Left lobe of liver (tissue), 2 donors: ENCODE data around the gene FNDC3B. TPM values are rescaled to one million over a fixed set of nuclear protein-coding genes. Genes with fewer than 3 reads are reported as not detected.
A peak's percentile ranks its signal among the peaks of the same experiment; 100 is the strongest.

Experiments
- ATAC-seq: fragments of 200-7000 bp; cut with Tn5 transposase; one replicate; pipeline ENCODE4 v1.9.1; 2020; ENCODE audit warnings: mild to moderate bottlenecking, moderate library complexity
- DNase-seq: peaks from one replicate; pipeline ENCODE4 v3.0.0-alpha.2; 2020; ENCODE audit warnings: low spot score
- total RNA-seq: library from RNA; stranded (reverse); gene quantifications from one replicate; pipeline ENCODE4 v1.2.1, GENCODE V29; 2021
- donor health status: DM: no; HTN: no; CAD: no; lungs with moderate emphysema.
- donor health status: DM: no; HTN: yes; CAD: no.

The FNDC3B gene
- total RNA-seq, 1 donor from 2014 or later = 44.6 TPM

DNA sequence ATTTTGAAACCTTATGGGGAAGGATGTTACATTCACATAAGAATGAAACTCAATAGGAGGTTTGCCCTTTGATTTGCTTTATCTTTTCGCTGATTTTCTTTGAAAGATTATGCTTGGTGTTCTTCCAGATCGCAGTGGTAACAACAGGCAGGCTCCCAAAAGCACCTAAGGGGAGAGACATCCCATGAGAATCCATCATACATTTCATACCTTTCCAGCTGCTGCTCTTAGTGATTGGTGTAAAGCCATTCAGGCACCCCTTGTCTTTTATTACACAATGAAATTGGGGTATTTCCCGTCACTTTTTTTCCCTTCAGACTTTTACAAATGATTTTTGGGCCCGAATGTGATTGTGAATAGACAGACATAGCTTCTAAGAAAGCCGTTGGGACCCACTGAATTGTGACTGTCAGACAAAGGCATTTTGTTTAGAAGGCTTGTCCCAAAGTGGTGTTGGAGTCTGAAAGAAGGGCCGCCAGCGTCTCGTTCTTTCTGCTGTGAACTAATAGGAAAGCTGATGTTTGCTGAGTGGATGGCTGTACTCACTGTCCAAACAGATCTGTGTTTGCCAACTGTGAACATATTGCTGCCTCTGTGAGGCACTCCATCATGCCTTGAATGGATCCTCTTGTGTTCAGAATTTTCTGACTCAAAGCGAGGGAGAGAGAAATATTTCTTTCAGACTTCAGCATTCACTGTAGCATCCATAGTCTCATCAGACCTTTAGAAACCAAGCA is 164.3 kb downstream of the FNDC3B start:
- ATAC-seq = peak; percentile 92

DNA sequence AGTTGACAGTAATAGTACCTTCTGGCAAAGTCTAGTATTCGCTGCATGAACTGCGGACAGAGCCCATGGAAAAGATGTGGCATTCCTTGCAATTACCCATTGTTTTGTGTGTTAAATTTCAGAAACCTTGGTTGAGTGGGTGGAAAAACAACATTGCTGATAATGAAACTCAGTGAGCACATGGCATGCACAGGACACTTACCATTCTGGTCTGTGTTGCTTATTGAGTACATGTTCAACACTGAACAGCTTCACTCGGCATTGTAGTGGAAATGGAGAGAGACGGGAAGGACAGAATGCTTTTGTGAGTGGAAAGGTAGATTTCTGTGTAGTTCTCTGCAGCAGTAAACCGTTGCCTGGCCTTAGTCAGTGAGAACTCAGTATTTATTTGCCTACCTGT is 165.3 kb downstream of the FNDC3B start:
- ATAC-seq = no peak
- no peak for DNase-seq

More for the DNA sequence above, 164.3 kb downstream of the FNDC3B start:
- DNase-seq = peak; percentile 56

DNA sequence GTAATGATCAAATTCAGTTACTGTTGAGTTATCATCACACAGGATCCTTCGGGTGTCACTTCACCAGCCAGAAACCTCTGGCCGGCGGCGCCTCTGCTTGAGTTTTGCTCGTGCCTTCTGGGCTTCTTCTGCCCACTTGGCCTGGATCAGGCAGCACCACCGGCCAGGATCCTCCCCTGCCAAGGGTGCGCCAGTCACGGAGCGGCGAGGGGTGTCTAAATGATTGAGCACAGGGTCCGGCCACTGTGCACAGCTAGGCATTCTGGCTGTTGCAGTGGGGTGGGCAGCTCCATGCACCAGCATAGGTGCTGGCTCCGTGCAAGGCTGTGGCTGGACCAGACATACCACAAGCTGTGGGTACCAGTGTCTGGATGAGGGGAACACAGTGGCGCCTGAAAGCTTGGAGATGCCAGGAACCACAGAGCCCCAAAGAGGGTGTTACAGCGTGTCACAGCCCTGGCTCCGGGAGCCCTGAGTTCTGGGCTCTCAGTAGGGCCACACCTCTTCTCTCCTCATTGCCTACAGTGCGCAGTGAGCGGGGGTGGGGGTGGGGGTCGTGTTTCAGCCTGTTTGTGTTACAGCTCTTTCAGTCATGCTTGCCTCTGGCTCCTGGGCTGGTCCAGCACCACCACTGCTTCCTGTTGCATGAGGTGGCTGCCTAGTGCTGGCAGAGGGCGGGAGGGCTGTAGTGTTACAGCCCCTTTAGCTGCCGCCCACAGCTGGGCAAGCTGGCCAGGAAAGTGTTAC is 169.4 kb downstream of the FNDC3B start:
- ATAC-seq (no peak), DNase-seq (no peak)

DNA sequence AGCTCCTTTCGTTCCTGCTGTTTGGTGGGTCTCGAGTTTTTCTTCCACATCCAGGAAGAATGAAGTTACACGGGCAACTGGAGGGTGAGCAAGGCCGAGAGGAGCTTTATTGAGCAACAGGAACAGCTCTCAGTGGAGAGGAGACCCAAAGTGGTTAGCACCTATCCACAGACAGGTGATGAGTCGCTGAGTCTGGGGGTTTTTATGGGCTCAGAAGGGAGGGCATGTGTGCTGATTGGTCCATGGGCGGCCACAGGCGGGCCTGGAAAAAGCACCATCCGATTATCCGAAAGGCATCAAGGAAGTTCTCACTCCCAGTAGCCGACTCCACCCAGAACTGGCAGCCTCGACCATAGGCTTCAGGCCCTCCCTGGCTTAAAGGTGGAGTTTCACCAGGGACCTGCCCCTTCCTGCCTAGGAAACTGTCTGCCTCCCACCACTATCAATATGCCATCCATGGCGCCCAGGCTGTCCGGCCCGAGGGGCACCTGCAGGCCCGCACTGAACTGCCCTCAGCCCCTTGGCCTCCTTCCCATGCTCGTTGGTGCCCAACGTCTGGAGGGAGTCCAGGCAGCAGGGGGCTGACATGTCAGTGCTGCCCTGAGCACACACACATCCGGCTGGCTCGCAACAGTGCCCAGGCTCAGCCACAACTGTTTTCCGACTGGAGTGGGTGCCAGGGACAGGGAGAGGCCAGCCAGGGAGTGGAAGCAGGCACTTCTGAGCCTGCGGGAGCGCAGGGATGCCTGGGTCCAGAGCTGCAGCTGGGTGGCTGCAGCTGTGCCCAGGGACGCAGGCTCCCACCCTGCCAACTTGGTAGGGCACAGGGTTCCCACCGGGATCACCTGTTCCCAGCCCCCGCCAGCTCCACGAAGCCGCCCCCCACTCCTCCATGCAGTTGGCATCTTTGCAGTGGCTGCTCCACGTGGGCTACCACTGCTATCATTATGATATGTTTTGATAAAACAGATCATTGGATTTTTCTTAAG is 170.2 kb downstream of the FNDC3B start:
- peak; percentile 92 for ATAC-seq
- peak; percentile 74 for DNase-seq

DNA sequence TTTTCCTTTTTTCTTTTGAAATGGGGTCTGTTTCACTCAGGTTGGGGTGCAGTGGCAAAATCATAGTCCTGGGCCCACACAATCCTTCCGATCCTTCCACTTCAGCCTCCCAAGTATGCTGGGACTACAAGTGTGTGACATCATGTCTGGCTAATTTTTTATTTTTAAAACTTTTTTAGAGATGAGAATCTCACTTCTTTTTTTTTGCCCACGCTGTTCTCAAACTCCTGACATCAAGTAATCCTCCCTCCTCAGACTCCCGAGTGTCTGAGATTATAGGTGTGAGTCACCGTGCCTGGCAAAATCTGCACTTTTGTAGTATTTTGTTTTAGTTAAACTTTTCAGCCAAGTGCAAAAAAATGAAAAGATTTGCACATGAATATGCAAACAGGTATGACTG is 171.0 kb downstream of the FNDC3B start:
- ATAC-seq = no peak
- no peak for DNase-seq

DNA sequence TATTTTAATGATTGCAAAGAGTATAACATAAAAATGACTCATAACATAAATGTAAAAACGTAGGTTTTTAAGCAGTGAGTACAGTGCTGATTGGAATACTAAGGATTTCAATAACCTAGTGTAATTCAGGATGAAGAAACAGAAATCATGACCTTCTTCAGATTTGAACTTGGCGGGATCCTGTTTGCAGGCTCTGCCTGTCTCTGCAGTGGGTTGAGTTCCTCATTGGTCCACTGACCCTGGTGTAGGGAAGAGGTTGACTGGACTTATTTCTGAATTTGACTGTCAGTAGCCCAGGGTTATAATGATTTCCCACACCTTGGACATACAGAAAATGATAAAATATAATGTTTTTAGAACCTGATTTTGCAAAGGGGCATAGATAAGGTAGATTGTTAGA is 171.7 kb downstream of the FNDC3B start:
- DNase-seq = no peak
- ATAC-seq = no peak

DNA sequence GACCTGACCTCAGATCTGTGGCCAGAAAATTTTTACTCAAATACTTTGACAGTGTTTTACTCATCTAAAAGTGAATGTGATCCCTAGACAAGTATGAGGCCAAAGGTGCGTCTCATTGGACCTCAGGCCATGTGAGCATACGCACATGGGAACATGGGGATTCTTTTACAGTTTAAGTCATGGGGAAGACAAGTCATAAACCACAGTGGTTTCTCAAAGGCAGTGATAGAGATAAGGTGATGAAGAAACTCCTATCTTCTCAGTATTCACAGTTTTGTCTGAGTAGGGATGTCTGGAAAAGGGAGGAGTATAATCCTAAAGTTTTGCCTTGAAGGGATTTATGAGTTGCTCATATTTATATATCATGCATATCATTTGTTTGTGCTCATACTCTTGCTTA is 173.8 kb downstream of the FNDC3B start:
- DNase-seq (no peak), ATAC-seq (no peak)

DNA sequence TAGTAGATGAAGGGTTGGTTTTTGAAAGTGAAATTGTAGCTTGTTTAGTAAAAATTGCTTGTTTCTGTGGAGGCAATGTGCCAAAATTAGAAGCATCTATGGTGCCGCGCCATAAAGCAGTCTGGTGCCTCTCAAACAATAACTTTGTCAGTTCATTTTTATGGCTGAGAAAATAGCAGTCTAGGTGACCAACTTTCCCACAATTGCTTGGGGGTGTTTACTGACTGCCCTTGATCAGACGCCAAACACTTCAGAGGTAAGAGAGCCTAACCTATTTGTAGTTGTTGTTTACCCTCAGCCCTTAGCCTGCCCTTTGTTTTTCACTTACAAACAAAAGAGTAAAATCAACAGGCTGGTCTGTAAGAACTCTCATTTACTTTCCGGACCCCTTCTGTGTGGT is 174.5 kb downstream of the FNDC3B start:
- ATAC-seq (no peak), DNase-seq (no peak)

DNA sequence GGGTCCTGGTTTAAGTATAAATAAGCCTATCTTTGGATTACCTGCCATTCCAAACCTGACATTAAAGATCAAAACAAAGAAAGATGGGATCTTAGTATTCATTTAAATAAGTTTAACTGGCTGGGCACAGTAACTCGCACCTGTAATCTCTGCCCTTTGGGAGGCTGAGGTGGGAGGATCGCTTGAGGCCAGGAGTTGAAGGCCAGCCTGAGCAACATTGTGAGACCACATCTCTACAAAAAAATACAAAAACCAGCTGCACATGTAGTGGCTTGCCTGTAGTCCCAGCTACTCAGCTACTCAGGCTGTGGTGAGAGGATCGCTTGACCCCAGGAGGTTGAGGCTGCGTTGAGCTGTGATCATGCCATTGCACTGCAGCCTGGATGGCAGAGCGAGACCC is 176.9 kb downstream of the FNDC3B start:
- DNase-seq (no peak), ATAC-seq (no peak)

DNA sequence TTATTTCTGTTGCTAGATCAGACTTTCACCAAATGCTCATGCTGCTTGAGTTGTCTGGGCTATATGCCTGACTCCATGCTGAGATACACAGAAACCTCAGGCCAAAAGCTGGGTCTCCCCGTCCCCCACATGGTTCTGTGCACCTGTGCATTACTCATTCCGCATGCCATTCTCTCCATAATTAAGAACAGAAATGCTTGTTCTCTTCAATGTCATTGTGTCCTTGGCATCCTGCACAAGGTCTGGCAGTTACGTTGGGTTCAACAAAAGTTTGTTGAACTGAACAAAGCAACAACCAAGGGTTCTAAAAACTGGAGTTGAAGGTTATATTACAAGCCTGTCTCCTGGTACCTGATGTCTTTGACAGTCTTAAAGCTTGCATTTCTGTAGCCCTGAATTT is 177.5 kb downstream of the FNDC3B start:
- ATAC-seq = no peak
- DNase-seq = no peak

DNA sequence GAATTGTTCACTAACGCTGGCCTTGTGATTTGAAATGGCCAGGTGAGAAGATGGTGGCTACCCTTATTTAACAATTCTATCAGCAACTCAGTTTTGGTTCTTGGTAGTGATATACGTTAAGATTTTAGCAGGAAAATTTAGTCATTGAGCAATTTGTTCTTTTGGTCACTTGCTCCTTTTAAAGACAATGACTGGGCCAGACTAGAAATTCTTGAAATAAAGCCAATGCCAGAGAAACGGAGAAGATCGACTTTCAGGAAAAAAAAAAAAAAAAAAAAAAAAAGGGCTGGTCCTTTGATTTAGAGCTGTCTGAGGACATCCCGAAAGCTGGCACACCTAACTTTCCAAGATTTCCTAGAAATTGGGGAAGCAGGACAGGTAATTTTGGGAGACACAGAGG is 178.5 kb downstream of the FNDC3B start:
- ATAC-seq (peak; percentile 16), DNase-seq (no peak)

DNA sequence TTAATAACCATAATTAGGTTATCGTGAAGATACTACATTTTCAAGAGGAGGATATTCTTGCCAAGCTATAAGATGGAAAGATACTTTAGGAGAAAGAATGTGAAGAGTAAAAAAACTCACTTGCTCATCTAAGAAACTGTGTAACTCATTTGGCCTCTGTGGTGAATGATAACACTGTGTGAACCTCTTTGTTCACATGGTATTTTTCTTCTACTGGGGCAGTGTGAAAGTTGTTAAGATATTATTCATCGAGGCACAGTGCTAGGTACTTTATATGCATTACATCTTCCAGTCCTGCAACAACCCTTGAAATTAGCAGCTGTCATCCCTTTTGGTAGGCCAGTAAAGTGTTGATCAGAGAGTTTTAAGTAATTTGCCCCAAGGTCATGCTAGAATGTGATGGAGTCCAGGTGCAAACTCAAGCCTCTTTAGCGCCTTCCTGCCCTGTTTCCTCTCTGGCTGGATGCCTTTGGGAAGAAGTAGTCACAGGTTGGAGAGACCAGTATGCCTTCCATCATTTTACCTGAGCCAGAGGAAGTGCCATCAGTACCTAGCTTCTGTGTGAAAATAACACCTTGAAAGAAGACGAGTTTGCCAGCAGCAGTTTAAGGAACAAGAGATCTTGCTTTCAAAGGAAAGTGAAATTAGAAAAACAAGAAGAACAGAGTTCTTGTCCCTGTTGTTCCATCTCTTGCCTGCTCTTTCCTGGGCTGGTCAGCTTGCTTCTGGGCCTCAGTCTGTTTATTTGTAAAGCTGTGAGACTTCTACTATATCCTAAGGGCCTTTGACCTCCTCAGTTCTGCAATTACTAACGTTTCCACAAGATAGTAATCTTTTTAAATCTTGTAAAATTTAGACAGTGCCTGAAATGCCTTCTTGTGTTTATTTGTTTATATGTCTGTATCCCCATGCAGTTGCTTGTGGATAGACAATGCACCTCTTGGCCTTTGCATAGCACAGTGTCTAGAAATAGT is 179.3 kb downstream of the FNDC3B start:
- peak; percentile 40 for ATAC-seq
- DNase-seq = no peak

DNA sequence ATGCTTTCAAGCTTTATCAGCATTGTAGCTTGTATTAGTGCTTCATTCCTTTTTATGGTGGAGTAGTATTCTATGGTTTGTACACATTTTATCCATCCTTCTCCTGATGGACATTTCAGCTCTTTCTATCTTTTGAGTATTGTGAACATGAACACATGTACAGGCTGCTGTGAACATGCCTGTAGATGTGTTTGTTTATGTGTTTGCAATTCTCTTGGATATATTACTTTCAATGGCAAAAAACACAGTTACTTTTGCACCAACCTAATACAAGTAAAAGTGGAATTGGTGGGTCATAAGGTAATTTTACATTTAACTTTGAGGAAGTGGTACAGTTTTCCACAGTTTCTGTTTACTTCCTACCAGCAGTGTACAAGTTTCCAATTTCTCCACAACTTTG is 180.4 kb downstream of the FNDC3B start:
- ATAC-seq (no peak), DNase-seq (no peak)

DNA sequence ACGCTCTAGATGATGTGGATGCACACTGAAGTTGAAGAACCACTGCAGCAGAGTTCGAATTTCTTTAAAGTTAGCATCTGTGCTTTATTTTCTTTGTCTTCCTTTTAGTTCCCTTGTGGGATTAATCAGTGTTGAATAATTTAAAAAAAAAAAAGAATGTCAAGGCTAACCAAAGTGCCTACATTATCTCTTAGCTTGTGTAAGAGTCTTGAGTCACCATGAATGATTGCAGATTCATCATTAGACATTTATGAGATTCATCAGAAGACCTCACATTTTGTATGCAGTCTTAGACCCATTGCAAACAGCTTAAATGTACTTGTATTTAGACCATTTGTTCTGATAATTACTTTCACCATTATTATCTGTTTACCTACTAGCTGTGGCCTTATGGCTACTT is 182.2 kb downstream of the FNDC3B start:
- ATAC-seq (no peak), DNase-seq (no peak)

DNA sequence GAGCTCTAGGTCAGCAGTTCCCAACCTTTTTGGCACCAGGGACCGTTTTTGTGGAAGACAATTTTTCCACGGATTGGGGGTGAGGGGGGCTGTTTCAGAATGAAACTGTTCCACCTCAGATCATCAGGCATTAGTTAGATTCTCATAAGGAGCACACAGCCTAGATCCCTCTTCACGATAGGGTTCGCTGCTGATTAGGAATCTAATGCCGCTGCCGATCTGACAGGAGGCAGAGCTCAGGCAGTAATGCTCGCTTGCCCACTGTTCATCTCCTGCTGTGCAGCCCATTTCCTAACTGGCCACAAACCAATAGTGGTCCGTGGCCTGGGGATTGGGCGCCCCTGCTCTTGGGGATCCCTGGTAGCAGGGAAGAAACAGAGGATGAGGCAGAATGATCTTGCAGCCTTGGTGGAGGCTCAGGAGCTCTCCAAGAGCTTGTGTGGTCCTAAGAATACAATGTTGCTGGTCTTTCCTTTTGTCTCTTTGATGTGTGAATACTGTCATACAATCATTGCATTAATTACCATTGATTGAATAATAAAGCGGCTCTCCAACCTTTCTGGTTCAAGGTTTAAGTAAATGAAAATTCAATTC is 183.2 kb downstream of the FNDC3B start:
- DNase-seq = no peak
- no peak for ATAC-seq

DNA sequence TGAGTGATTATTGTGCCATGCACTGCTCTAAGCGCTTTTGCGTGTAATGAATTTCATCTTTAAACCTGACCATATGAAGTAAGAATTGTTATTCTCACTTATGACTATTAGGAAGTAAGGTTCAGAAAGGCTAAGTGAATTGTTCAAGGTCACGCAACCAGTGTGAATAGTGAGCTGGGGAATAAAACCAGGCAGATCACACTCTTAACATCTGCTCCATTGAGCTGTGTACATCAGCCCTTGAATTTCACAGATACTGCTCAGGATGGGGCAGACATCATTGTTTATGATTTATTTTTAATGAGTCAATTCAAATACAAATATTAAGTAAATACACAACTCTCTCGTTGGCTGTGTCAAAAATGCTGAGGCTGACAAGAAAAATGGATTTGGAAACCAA is 184.5 kb downstream of the FNDC3B start:
- ATAC-seq (peak; percentile 24), DNase-seq (no peak)

DNA sequence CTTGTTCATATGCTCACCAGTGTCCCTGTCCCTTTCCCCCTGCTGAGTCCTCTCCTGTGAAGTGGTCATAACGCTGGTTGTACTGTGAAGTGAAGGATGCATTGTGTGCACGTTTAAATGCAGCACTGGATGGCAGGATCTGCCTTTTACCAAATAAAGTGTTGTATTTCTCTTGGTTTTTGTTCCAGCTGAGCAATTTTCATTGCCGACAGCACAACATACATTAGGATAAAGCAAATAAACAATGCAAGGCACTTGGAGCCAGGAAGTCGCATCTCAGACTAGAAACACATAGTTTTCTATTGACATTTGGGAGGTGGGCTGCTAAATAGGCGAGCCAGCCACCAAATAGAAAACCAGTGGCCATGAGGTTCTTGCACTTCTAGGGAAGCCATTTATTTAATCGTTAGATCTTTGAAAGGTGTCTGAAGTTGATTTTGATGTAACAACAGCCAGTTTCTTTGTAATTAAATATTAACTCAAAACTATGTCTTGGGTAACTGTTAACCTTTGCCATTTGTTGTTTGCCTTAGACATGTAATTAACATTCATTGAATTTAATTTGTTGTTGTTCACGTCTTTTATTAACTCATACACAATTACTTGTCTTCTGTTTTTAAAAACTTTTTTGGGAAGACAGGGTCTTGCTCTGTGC is 185.3 kb downstream of the FNDC3B start:
- DNase-seq (no peak), ATAC-seq (peak; percentile 61)

DNA sequence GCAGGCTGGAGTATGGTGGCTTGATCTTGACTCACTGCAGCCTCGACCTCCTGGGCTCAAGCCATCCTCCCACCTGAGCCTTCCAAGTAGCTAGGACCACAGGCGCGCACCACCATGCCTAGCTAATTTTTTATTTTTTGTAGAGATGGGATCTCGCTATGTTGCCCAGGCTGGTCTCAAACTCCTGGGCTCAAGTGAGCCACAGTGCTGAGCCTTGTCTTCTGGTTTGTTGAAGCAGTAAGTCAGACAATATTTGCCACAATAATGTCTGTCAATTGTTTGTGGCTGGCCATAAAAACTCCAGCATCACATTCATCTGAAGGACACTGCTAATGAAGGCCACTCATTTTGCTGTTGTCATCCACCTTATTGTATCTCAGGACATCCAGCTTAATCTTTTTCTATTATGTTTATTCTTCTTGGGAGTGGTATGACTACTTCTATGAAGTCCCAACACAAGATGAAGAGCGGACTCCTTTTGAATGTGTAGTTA is 185.9 kb downstream of the FNDC3B start:
- peak; percentile 11 for ATAC-seq

DNA sequence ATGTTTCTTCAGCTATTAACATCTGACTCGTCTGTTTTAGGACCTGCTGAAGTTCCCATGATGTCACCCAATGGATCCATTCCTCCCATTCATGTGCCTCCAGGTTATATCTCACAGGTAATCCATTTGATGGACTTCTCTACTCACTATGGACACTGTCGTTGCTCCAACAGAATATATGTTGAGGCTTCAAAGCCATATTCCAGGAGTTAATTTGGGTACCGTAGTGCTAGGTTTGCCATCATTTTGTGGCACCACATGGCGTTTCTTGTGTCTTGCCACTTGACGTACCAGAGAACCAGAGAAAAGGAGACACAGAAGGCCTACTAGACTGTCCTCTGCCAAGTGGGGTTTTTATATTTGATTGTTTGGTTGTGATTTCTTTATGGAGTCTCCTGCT is 187.5 kb downstream of the FNDC3B start:
- ATAC-seq = no peak
- no peak for DNase-seq

More for the DNA sequence above, 185.9 kb downstream of the FNDC3B start:
- no peak for DNase-seq
